Dermis microvascular lymphatic vessel endothelial cell (primary cell): ENCODE measurements around the gene SLC35F3. TPM values are rescaled to one million over a fixed set of nuclear protein-coding genes. Genes with fewer than 3 reads are reported as not detected.
"Not testable (repeated sequence)": the region's sequence is repeated elsewhere in the genome, so short reads cannot be mapped to it uniquely, and the experiment has no call there.

Experiments
- DNase-seq, 2 donors: peaks; one replicate each; pipeline versions ENCODE4 v3.0.0 to v3.0.0-alpha.2; 2010; ENCODE audit warnings: low read depth in 2 of 2
- total RNA-seq: library from RNA; depleted of rRNA; stranded (reverse); fragments of >200 nt; gene quantifications from 2 replicates; pipeline ENCODE4 v1.2.1, GENCODE V29; 2014

Gene SLC35F3
- not detected in 2 replicates for total RNA-seq

- DNase-seq = no peak
These were observed at the start of gene SLC35F3 for GRCh38 chr1:233904633-233905415. SLC35F3 (plus strand) TSS chr1:233904676.

- DNase-seq = no peak
These were observed 45.0 kb upstream of the SLC35F3 start for GRCh38 chr1:233859446-233859845.

- DNase-seq = no peak
These were observed 40.5 kb upstream of the SLC35F3 start for GRCh38 chr1:233863901-233864545.

- no peak for DNase-seq
These were observed 39.9 kb upstream of the SLC35F3 start for GRCh38 chr1:233864578-233864977.

GRCh38 chr1:233865216-233865615, 39.3 kb upstream of the SLC35F3 start:
- DNase-seq = no peak

GRCh38 chr1:233865902-233866301, 38.6 kb upstream of the SLC35F3 start:
- no peak for DNase-seq

- no peak for DNase-seq
These were observed 37.4 kb upstream of the SLC35F3 start for GRCh38 chr1:233867028-233867427.

- no peak for DNase-seq
These were observed 36.0 kb upstream of the SLC35F3 start for GRCh38 chr1:233868461-233868860.

- no peak for DNase-seq
These were observed 34.8 kb upstream of the SLC35F3 start for GRCh38 chr1:233869680-233870079.

- DNase-seq = no peak
These were observed 30.8 kb upstream of the SLC35F3 start for GRCh38 chr1:233873666-233874065.

- DNase-seq = no peak
These were observed 24.6 kb upstream of the SLC35F3 start for GRCh38 chr1:233879841-233880240.

GRCh38 chr1:233883671-233884070, 20.8 kb upstream of the SLC35F3 start:
- no peak for DNase-seq

- no peak for DNase-seq
These were observed 19.9 kb upstream of the SLC35F3 start for GRCh38 chr1:233884461-233885151.

- no peak for DNase-seq
These were observed 19.1 kb upstream of the SLC35F3 start for GRCh38 chr1:233885196-233885920.

GRCh38 chr1:233891151-233891550, 13.3 kb upstream of the SLC35F3 start:
- not testable (repeated sequence) for DNase-seq

GRCh38 chr1:233897325-233898162, 6.9 kb upstream of the SLC35F3 start:
- no peak for DNase-seq

GRCh38 chr1:233901495-233901894, 3.0 kb upstream of the SLC35F3 start:
- no peak for DNase-seq

- no peak for DNase-seq
These were observed 1.1 kb downstream of the SLC35F3 start for GRCh38 chr1:233905416-233906051.

GRCh38 chr1:233907151-233907550, 2.7 kb downstream of the SLC35F3 start:
- DNase-seq = no peak

- no peak for DNase-seq
These were observed 3.6 kb downstream of the SLC35F3 start for GRCh38 chr1:233908092-233908491.
